Measurements from ENCODE around the gene HCRTR1.
A peak's percentile ranks its signal among the peaks of the same experiment; 100 is the strongest.

HCRTR1 gene

GRCh38 chr1:31621847-31622730, 4.6 kb downstream of the HCRTR1 start:
- TF ChIP-seq CTCF (IDR thresholded peaks at IDR 0.05; ENCODE audit: low read depth, low read length, missing control alignments) = no peak
- Histone ChIP-seq H3K27me3 (replicated peaks) (peaks cover 2% of the 10 kb centered on the region), H3K36me3 (replicated peaks) (no peaks in the 10 kb centered on the region), H3K27ac (no peak overlapping the region), H3K4me3 (ENCODE audit: low read depth, low read length) (no peak overlapping the region)
- DNase-seq = no peak
- in situ Hi-C loops (cut with HindIII; ENCODE audit: low pct_ligation_motif_present, low sequenced_read_pairs) = no loop called here

GRCh38 chr1:31623365-31623764, 5.9 kb downstream of the HCRTR1 start:
- Histone ChIP-seq H3K27ac (no peak overlapping the region), H3K27me3 (replicated peaks) (no peaks in the 10 kb centered on the region), H3K36me3 (replicated peaks) (peaks cover 4% of the 10 kb centered on the region), H3K4me3 (ENCODE audit: low read depth, low read length) (no peak overlapping the region)
- TF ChIP-seq CTCF (IDR thresholded peaks at IDR 0.05; ENCODE audit: low read depth, low read length, missing control alignments) = no peak
- DNase-seq = no peak
- in situ Hi-C loops (cut with HindIII; ENCODE audit: low pct_ligation_motif_present, low sequenced_read_pairs) = no loop called here

- TF ChIP-seq CTCF (IDR thresholded peaks at IDR 0.05; ENCODE audit: low read depth, low read length, missing control alignments) = no peak
- Histone ChIP-seq H3K4me3 (ENCODE audit: low read depth, low read length) (no peak overlapping the region), H3K36me3 (replicated peaks) (peaks cover 13% of the 10 kb centered on the region), H3K27me3 (replicated peaks) (no peaks in the 10 kb centered on the region), H3K27ac (no peak overlapping the region)
- no peak for DNase-seq
- in situ Hi-C loops (cut with HindIII; ENCODE audit: low pct_ligation_motif_present, low sequenced_read_pairs) = no loop called here
Measured at GRCh38 chr1:31624309-31624708, 6.8 kb downstream of the HCRTR1 start.

- peaks cover 15% of the 10 kb centered on the region for H3K36me3 ChIP-seq (replicated peaks)
- no peak for TF ChIP-seq CTCF (IDR thresholded peaks at IDR 0.05; ENCODE audit: low read depth, low read length, missing control alignments)
- in situ Hi-C loops (cut with HindIII; ENCODE audit: low pct_ligation_motif_present, low sequenced_read_pairs) = no loop called here
- no peak for DNase-seq
- no peak overlapping the region for H3K4me3 ChIP-seq (ENCODE audit: low read depth, low read length)
- no peak overlapping the region for H3K27ac ChIP-seq
- H3K27me3 ChIP-seq (replicated peaks) = no peaks in the 10 kb centered on the region
Measured at GRCh38 chr1:31624731-31625514, 7.4 kb downstream of the HCRTR1 start.

GRCh38 chr1:31625561-31626222, 8.2 kb downstream of the HCRTR1 start:
- Histone ChIP-seq H3K4me3 (ENCODE audit: low read depth, low read length) (no peak overlapping the region), H3K27ac (no peak overlapping the region), H3K36me3 (replicated peaks) (peaks cover 21% of the 10 kb centered on the region), H3K27me3 (replicated peaks) (no peaks in the 10 kb centered on the region)
- peak; percentile 55 for DNase-seq
- in situ Hi-C loops (cut with HindIII; ENCODE audit: low pct_ligation_motif_present, low sequenced_read_pairs) = no loop called here
- no peak for TF ChIP-seq CTCF (IDR thresholded peaks at IDR 0.05; ENCODE audit: low read depth, low read length, missing control alignments)

Data from brain microvascular endothelial cell (primary cell).